GM18868 (cell line): Measurements from ENCODE around the gene FBXO44.

Source experiments
- ATAC-seq: cut with Tn5 transposase; IDR thresholded peaks from one replicate; pipeline ENCODE4 v1.9.1; 2021; ENCODE audit warnings: mild to moderate bottlenecking, moderate library complexity; ENCODE audit not compliant: unreplicated experiment

The FBXO44 gene

GRCh38 chr1:11654939-11655808, 497 bp downstream of the FBXO44 start:
- no peak for ATAC-seq

- ATAC-seq = no peak
These were observed 3.0 kb downstream of the FBXO44 start for GRCh38 chr1:11657654-11658053.

- no peak for ATAC-seq
These were observed 3.9 kb downstream of the FBXO44 start for GRCh38 chr1:11658542-11658941.

GRCh38 chr1:11659748-11660147, 5.1 kb downstream of the FBXO44 start:
- no peak for ATAC-seq

- ATAC-seq = no peak
These were observed 6.4 kb downstream of the FBXO44 start for GRCh38 chr1:11661103-11661502.

- peak; percentile 37 for ATAC-seq
These were observed 9.8 kb downstream of the FBXO44 start for GRCh38 chr1:11664336-11665065.

GRCh38 chr1:11668516-11668915, 13.8 kb downstream of the FBXO44 start:
- ATAC-seq = no peak

GRCh38 chr1:11670747-11671146, 16.1 kb downstream of the FBXO44 start:
- no peak for ATAC-seq

GRCh38 chr1:11671205-11671543, 16.5 kb downstream of the FBXO44 start:
- ATAC-seq = no peak

- ATAC-seq = no peak
These were observed 17.0 kb downstream of the FBXO44 start for GRCh38 chr1:11671544-11672286.

GRCh38 chr1:11673089-11673769, 18.6 kb downstream of the FBXO44 start:
- ATAC-seq = no peak

- no peak for ATAC-seq
These were observed 19.8 kb downstream of the FBXO44 start for GRCh38 chr1:11674488-11674887.

- no peak for ATAC-seq
These were observed 20.6 kb downstream of the FBXO44 start for GRCh38 chr1:11675325-11675724.

GRCh38 chr1:11676386-11677103, 21.9 kb downstream of the FBXO44 start:
- no peak for ATAC-seq

GRCh38 chr1:11678442-11678841, 23.8 kb downstream of the FBXO44 start:
- no peak for ATAC-seq

GRCh38 chr1:11680270-11681070, 25.8 kb downstream of the FBXO44 start:
- no peak for ATAC-seq

GRCh38 chr1:11681071-11681771, 26.5 kb downstream of the FBXO44 start, which contains the start of gene MAD2L2:
Gene MAD2L2 (minus strand): TSS chr1:11681148. CDS start chr1:11680601, 547 bp downstream.
- ATAC-seq = peak; percentile 87

GRCh38 chr1:11682287-11682771, 27.7 kb downstream of the FBXO44 start:
- ATAC-seq = no peak

GRCh38 chr1:11682799-11683198, 28.1 kb downstream of the FBXO44 start:
- no peak for ATAC-seq
